SU-DHL-6 (cell line): ENCODE measurements around the gene ZNF609.

Experiments used
- H2AFZ ChIP-seq: fragments of 200-600 bp; sonication (generic); 2 replicates; pipeline ENCODE4 v1.6.1; 2014; ENCODE audit warnings: low read depth, mild to moderate bottlenecking, moderate library complexity, mixed read lengths, antibody characterized with exemption, low read length; ENCODE audit not compliant: severe bottlenecking
- H3F3A ChIP-seq: fragments of 200-600 bp; shearing (Covaris generic); 2 replicates; pipeline ENCODE4 v1.6.0; 2016; ENCODE audit warnings: antibody characterized with exemption, mild to moderate bottlenecking; ENCODE audit not compliant: insufficient read depth
- H3K27ac ChIP-seq: fragments of 200-600 bp; sonication (generic); 2 replicates; pipeline ENCODE4 v1.5.1; 2016; ENCODE audit warnings: low read depth, mild to moderate bottlenecking, low read length, moderate library complexity, mixed read lengths
- H3K27me3 ChIP-seq: fragments of 200-600 bp; sonication (generic), shearing (Covaris generic); 2 replicates; pipeline ENCODE4 v1.6.0; 2014; ENCODE audit warnings: mild to moderate bottlenecking, low read length
- H3K36me3 ChIP-seq: fragments of 200-600 bp; sonication (generic); 2 replicates; pipeline ENCODE4 v1.6.1; 2014; ENCODE audit warnings: mild to moderate bottlenecking, low read length, mixed read lengths
- H3K4me2 ChIP-seq: fragments of 300-600, 200-600 bp; shearing (Covaris generic), sonication (generic); 2 replicates; pipeline ENCODE4 v1.6.0; 2014; ENCODE audit warnings: low read length, low read depth, mild to moderate bottlenecking; ENCODE audit not compliant: poor library complexity, severe bottlenecking
- H3K4me3 ChIP-seq: fragments of 200-600 bp; sonication (generic); 2 replicates; pipeline ENCODE4 v1.5.1; 2014; ENCODE audit warnings: antibody characterized with exemption, low read length, mild to moderate bottlenecking, mixed read lengths; ENCODE audit not compliant: insufficient read depth, poor library complexity, severe bottlenecking
- H3K79me2 ChIP-seq: fragments of 200-600 bp; sonication (generic); 2 replicates; pipeline ENCODE4 v1.6.1; 2014; ENCODE audit warnings: mild to moderate bottlenecking, low read length, moderate library complexity; ENCODE audit not compliant: insufficient read depth
- H3K9ac ChIP-seq: fragments of 200-600 bp; sonication (generic); 2 replicates; pipeline ENCODE4 v1.7.0; 2014; ENCODE audit warnings: mild to moderate bottlenecking, low read length
- H3K9me2 ChIP-seq: fragments of 200-600 bp; sonication (generic); replicated peaks from 2 replicates; pipeline ENCODE4 v1.6.1; 2014; ENCODE audit warnings: low read length; ENCODE audit not compliant: insufficient read depth
- H3K9me3 ChIP-seq: fragments of 200-600 bp; sonication (generic); 2 replicates; pipeline ENCODE4 v1.6.1; 2014; ENCODE audit warnings: low read length, mixed read lengths; ENCODE audit not compliant: insufficient read depth
- H4K20me1 ChIP-seq: fragments of 200-600 bp; sonication (generic); 2 replicates; pipeline ENCODE4 v1.6.1; 2014; ENCODE audit warnings: low read depth, mild to moderate bottlenecking, antibody characterized with exemption, low read length, moderate library complexity, mixed read lengths
- EZH2phosphoT487 ChIP-seq: fragments of 200-600 bp; sonication (generic), shearing (Covaris generic); conservative IDR thresholded peaks from 2 replicates; pipeline ENCODE4 v1.6.1; 2018; ENCODE audit warnings: mild to moderate bottlenecking, antibody characterized with exemption, low read length, moderate library complexity, mixed read lengths
- TF ChIP-seq, protein P1 (sequence below): fragments of 200-600 bp; sonication (generic); IDR thresholded peaks from one replicate; pipeline ENCODE4 v1.5.1; 2017; ENCODE audit warnings: antibody characterized with exemption, mild to moderate bottlenecking, low read length, moderate library complexity; ENCODE audit not compliant: insufficient read depth, poor library complexity, severe bottlenecking

ZNF609 gene

DNA sequence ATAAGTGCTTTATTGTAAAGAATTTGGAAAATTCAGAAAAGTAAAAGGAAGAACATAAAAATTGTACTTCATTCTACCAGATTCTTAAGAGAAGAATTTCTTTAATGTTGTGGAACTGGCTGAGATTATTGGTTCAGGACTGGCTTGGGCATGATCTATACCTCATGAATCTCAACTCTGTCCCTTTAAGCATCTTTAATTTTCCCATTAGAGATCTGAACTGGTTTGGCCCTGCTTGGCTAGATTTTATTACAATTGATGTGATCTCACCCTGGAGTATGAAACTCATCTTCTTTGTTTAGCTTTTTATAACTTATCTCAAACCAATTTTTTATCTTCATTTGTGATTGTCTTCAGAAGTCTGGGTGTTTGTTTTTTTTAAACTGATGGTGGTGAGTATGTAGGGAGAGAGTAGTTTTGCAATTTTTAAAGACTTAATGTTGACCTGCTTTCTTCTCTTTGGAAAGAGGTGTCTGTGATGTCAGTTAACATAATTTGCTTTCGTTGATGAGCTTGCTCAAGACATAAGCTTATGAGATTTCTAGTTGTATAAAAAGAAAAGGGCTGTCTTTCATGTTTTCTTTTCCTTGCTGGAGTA is 61.9 kb downstream of the ZNF609 start:
- H3K9ac ChIP-seq, result no peak overlapping the region
- H3K9me2 ChIP-seq, result no peaks in the 10 kb centered on the region
- H3K9me3 ChIP-seq, result no peaks in the 10 kb centered on the region
- no peak overlapping the region for H3K4me2 ChIP-seq
- H3K27ac ChIP-seq, result no peak overlapping the region
- no peaks in the 10 kb centered on the region for H3F3A ChIP-seq
- peaks cover 62% of the 10 kb centered on the region for H3K79me2 ChIP-seq
- no peak overlapping the region for H2AFZ ChIP-seq
- no peak for TF ChIP-seq EZH2phosphoT487
- TF ChIP-seq, protein P1, sequence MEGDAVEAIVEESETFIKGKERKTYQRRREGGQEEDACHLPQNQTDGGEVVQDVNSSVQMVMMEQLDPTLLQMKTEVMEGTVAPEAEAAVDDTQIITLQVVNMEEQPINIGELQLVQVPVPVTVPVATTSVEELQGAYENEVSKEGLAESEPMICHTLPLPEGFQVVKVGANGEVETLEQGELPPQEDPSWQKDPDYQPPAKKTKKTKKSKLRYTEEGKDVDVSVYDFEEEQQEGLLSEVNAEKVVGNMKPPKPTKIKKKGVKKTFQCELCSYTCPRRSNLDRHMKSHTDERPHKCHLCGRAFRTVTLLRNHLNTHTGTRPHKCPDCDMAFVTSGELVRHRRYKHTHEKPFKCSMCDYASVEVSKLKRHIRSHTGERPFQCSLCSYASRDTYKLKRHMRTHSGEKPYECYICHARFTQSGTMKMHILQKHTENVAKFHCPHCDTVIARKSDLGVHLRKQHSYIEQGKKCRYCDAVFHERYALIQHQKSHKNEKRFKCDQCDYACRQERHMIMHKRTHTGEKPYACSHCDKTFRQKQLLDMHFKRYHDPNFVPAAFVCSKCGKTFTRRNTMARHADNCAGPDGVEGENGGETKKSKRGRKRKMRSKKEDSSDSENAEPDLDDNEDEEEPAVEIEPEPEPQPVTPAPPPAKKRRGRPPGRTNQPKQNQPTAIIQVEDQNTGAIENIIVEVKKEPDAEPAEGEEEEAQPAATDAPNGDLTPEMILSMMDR, result no peak
- H4K20me1 ChIP-seq, result no peaks in the 10 kb centered on the region; the same call in 1 of the 2 replicates
- 0 out of 2 replicates have a peak, but pooled peaks cover 3% of the 10 kb centered on the region for H3K36me3 ChIP-seq
- H3K4me3 ChIP-seq, result no peak overlapping the region
- H3K27me3 ChIP-seq, result no peaks in the 10 kb centered on the region

- H3K4me2 ChIP-seq, result no peak overlapping the region
- TF ChIP-seq, protein P1, result no peak
- no peak for TF ChIP-seq EZH2phosphoT487
- H2AFZ ChIP-seq, result no peak overlapping the region
- H4K20me1 ChIP-seq, result no peaks in the 10 kb centered on the region
- H3F3A ChIP-seq, result no peaks in the 10 kb centered on the region
- H3K79me2 ChIP-seq, result peaks cover 61% of the 10 kb centered on the region
- no peaks in the 10 kb centered on the region for H3K9me3 ChIP-seq
- H3K27ac ChIP-seq, result no peak overlapping the region
- H3K27me3 ChIP-seq, result no peaks in the 10 kb centered on the region
- H3K36me3 ChIP-seq, result 0 out of 2 replicates have a peak, but pooled peaks cover 3% of the 10 kb centered on the region
- H3K9me2 ChIP-seq, result no peaks in the 10 kb centered on the region
- H3K9ac ChIP-seq, result no peak overlapping the region
- H3K4me3 ChIP-seq, result no peak overlapping the region
Measured at GRCh38 chr15:64523240-64523639, 62.9 kb downstream of the ZNF609 start.

DNA sequence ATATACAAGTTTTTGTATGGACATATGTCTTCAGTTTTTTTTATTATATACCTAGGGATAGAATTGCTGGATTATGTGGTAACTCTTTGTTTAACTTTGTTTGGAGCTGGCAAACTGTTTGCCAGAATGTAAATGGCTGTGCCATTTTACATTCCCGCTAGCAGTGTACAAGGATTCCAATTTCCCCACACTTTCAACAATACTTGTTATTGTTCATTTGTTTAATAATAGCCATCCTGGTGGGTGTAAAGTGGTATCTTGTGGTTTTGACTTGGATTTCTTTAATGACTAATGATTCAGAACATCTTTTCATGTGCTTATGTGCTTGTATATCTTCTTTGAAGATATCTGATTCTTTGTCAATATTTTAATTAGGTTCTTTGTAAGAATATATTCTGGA is 64.4 kb downstream of the ZNF609 start:
- Histone ChIP-seq H3K79me2 (peaks cover 62% of the 10 kb centered on the region), H3K27ac (no peak overlapping the region), H2AFZ (no peak overlapping the region), H3K4me3 (no peak overlapping the region), H3F3A (no peaks in the 10 kb centered on the region), H3K4me2 (no peak overlapping the region), H3K27me3 (no peaks in the 10 kb centered on the region), H3K9me3 (no peaks in the 10 kb centered on the region), H4K20me1 (no peaks in the 10 kb centered on the region), H3K36me3 (0 out of 2 replicates have a peak, but pooled peaks cover 3% of the 10 kb centered on the region), H3K9ac (no peak overlapping the region), H3K9me2 (no peaks in the 10 kb centered on the region)
- no peak for TF ChIP-seq EZH2phosphoT487
- TF ChIP-seq, protein P1, result no peak
